ENCODE results near the gene NXNL1. TPM values are rescaled to one million over a fixed set of nuclear protein-coding genes. Genes with fewer than 3 reads are reported as not detected.

The NXNL1 gene
- total RNA-seq, 1 donor from 2014 or later, result not detected

DNA sequence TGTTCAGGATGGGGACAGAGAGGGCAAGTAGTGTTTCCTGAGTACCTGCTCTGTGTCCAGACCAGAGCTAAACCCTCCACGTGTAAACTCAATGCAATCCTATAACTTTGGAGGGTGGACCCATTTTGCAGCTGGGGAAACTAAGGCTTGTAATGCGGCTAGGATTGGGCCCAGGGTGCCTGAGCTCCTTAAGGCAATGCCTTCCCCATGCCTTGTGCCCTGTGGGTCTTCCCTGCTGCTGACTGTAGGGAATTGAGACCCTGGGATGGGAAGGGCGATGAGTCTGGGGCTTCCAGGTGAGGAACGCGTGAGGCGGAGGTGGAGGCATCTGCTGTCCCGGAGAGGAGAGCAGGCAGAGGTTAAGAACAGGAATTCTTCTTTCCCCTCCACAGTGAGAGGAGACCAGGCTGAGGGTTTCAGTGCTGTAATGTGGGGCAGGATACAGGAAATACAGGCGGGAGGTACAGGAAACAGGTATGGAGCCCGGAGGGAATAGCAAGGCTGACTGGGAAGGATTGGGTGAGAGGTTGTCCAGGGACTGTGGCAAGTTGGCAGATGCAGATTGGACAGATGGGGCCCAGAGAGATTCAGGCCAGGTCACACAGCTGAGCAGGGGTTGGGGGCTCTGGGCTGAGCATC, 28.8 kb upstream of the NXNL1 start:
- no peak for DNase-seq (ENCODE audit: low spot score)
- no peak overlapping the region for H3K4me3 Mint-ChIP-seq (ENCODE audit: unreplicated experiment)
- no peaks in the 10 kb centered on the region for H3K9me3 Mint-ChIP-seq (ENCODE audit: low read depth)
- H3K36me3 Mint-ChIP-seq (ENCODE audit: low read depth), result peaks cover 2% of the 10 kb centered on the region
- TF ChIP-seq, protein P1, sequence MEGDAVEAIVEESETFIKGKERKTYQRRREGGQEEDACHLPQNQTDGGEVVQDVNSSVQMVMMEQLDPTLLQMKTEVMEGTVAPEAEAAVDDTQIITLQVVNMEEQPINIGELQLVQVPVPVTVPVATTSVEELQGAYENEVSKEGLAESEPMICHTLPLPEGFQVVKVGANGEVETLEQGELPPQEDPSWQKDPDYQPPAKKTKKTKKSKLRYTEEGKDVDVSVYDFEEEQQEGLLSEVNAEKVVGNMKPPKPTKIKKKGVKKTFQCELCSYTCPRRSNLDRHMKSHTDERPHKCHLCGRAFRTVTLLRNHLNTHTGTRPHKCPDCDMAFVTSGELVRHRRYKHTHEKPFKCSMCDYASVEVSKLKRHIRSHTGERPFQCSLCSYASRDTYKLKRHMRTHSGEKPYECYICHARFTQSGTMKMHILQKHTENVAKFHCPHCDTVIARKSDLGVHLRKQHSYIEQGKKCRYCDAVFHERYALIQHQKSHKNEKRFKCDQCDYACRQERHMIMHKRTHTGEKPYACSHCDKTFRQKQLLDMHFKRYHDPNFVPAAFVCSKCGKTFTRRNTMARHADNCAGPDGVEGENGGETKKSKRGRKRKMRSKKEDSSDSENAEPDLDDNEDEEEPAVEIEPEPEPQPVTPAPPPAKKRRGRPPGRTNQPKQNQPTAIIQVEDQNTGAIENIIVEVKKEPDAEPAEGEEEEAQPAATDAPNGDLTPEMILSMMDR (IDR thresholded peaks at IDR 0.05), result peak; percentile 4
- H3K4me1 Mint-ChIP-seq (ENCODE audit: low read depth), result no peaks in the 10 kb centered on the region
- H3K27me3 Mint-ChIP-seq (ENCODE audit: low read depth), result no peaks in the 10 kb centered on the region
- H3K27ac Mint-ChIP-seq (ENCODE audit: unreplicated experiment), result peak overlapping the region; percentile 67

DNA sequence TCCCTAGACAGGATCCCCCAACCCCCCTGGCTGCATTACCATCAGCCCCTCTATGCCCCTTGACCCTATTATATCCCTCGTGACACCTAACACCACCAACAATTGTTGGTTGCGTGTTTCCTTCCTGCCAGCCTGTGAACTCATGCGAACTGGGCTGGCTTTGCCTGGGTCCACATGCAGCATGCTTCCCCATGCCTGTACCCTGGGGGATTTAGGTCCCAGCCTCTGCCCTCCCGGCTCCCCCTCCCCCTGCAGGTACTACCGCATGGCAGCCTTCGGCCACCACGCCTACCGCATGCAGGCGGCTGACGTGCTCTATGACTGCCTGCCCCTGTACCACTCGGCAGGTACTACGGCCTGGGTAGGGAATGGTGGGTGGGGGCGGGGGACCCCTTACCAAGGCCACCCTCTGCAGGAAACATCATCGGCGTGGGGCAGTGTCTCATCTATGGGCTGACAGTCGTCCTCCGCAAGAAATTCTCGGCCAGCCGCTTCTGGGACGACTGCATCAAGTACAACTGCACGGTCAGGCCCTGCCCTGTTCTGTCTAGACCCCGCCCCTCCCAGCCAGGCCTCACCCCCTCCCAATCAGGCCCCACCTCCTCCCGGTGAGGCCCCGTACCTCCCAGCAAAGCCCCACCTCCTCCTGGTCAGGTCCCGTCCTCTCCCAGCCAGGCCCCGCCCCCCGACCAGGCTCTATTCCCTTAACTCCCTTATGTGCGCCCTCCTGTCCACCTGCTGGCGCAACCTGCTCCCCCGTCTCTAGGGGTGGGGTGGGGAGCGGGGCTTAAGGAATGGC, 28.1 kb upstream of the NXNL1 start:
- no peak for DNase-seq (ENCODE audit: low spot score)
- TF ChIP-seq, protein P1 (IDR thresholded peaks at IDR 0.05), result no peak
- peaks cover 2% of the 10 kb centered on the region for H3K36me3 Mint-ChIP-seq (ENCODE audit: low read depth)
- H3K9me3 Mint-ChIP-seq (ENCODE audit: low read depth), result no peaks in the 10 kb centered on the region
- no peaks in the 10 kb centered on the region for H3K27me3 Mint-ChIP-seq (ENCODE audit: low read depth)
- H3K4me3 Mint-ChIP-seq (ENCODE audit: unreplicated experiment), result no peak overlapping the region
- H3K27ac Mint-ChIP-seq (ENCODE audit: unreplicated experiment), result peak overlapping the region; percentile 59
- no peaks in the 10 kb centered on the region for H3K4me1 Mint-ChIP-seq (ENCODE audit: low read depth)

DNA sequence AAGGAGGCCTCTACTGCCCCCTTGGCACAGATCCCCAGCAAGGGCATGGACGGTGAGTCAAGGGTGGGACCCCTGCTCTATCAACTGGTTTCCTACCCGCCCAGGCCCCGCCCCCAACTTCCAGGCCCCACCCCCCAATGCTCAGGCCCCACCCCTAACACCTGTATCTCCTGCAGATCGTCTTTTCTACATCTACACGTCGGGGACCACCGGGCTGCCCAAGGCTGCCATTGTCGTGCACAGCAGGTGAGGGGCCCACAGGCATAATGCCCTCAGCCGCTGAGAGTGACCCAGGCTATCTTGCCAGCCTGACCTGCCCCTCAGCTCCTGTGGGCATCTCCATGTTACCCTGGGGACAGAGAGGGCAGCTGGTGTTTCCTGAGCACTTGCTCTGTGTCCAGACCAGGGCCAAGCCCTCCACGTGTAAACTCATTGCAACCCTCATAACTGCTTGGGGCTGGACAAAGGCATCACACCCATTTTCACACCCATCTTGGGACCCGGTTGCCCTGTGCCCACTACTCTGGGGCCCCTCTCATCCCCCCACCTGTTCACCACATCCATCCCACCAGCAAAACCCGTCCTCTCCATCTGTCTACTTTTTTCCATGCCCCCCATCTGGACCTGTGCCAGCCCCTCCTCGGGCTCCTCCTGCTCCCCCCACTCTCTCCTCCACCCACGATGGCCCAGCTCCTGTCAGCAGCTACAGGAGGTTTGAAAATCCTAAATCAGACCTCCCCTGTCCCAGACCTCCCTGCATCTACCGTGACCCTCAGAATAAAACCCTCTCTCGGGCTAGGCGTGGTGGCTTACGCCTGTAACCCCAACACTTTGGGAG, 26.8 kb upstream of the NXNL1 start:
- TF ChIP-seq, protein P1 (IDR thresholded peaks at IDR 0.05), result no peak
- Mint-ChIP-seq H3K27me3 (ENCODE audit: low read depth) (no peaks in the 10 kb centered on the region), H3K9me3 (ENCODE audit: low read depth) (no peaks in the 10 kb centered on the region), H3K4me3 (ENCODE audit: unreplicated experiment) (no peak overlapping the region), H3K36me3 (ENCODE audit: low read depth) (peaks cover 2% of the 10 kb centered on the region), H3K4me1 (ENCODE audit: low read depth) (no peaks in the 10 kb centered on the region), H3K27ac (ENCODE audit: unreplicated experiment) (no peak overlapping the region)
- DNase-seq (ENCODE audit: low spot score), result no peak

DNA sequence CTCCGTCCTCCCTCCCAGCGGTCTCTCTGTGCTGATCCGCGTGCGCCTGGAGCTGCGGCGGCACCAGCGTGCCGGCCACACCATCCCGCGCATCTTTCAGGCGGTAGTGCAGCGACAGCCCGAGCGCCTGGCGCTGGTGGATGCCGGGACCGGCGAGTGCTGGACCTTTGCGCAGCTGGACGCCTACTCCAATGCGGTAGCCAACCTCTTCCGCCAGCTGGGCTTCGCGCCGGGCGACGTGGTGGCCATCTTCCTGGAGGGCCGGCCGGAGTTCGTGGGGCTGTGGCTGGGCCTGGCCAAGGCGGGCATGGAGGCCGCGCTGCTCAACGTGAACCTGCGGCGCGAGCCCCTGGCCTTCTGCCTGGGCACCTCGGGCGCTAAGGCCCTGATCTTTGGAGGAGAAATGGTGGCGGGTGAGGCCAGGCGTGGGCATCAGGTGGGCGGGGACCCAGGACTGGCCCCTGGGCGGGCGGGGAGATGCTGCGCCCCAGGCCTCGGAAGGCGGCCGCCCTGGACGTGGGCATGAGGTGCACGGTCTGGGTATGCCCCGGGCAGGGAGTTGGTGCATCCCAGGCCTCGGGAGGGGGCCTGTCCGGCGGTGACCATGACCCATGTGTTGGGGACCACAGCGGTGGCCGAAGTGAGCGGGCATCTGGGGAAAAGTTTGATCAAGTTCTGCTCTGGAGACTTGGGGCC, 26.0 kb upstream of the NXNL1 start:
- no peaks in the 10 kb centered on the region for H3K27me3 Mint-ChIP-seq (ENCODE audit: low read depth)
- H3K36me3 Mint-ChIP-seq (ENCODE audit: low read depth), result peaks cover 2% of the 10 kb centered on the region
- no peak for DNase-seq (ENCODE audit: low spot score)
- H3K9me3 Mint-ChIP-seq (ENCODE audit: low read depth), result no peaks in the 10 kb centered on the region
- H3K27ac Mint-ChIP-seq (ENCODE audit: unreplicated experiment), result no peak overlapping the region
- H3K4me1 Mint-ChIP-seq (ENCODE audit: low read depth), result no peaks in the 10 kb centered on the region
- TF ChIP-seq, protein P1 (IDR thresholded peaks at IDR 0.05), result no peak
- no peak overlapping the region for H3K4me3 Mint-ChIP-seq (ENCODE audit: unreplicated experiment)
